AG09309 (cell line): ENCODE data around the gene LOXL3.

ENCODE experiments used
- DNase-seq: peaks from one replicate; pipeline ENCODE4 v3.0.0-alpha.2; 2010; ENCODE audit warnings: low read depth
- H3K4me3 ChIP-seq: 2 replicates; pipeline ENCODE4 v1.5.1; 2011; ENCODE audit warnings: mild to moderate bottlenecking, low read depth, low read length, moderate library complexity; ENCODE audit not compliant: control insufficient read depth
- TF ChIP-seq, protein P1 (sequence below): IDR thresholded peaks from 2 replicates; pipeline ENCODE4 v1.5.1; 2011; ENCODE audit warnings: mild to moderate bottlenecking, low read depth, low read length, inconsistent platforms; ENCODE audit not compliant: insufficient read depth, control insufficient read depth; ENCODE audit errors: missing control alignments

Gene LOXL3

DNA sequence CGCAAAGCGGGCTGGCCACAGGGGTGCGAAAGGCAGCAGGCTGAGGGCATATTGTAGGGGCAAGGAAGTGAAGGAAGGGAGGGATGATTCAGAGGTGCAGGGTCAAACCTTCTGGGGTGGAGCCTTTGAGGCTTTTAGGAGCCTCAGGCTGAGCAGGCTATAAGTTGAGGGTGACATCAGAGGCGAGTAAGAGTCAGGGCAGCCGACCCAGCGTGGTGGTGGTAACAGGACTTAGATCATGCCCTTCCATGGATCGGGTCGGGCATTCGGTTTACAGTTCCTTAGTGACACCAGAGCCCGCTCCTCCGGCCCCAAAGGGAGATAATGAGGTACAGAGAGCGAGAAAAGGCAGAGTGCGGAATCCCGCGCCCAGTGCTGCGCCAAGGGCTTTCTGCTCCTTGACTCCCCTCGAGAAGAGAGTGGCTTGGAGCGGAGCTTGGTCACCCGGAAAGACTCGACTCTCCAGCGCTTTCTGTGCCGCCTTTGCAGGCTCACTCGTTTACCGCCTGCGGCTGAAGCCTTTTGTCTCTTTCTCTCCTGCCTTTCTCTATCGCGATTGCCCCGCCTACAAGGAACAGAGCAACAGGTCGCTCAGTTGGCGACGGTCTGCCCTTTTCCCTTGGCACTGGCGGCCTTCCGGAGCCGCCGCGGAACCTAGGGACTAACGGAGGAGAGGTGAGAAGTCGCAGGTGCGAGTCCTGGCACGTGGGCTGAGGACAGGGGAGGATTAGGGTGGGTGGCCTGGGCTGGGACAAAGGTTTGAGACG, 55.1 kb downstream of the LOXL3 start:
- TF ChIP-seq, protein P1, sequence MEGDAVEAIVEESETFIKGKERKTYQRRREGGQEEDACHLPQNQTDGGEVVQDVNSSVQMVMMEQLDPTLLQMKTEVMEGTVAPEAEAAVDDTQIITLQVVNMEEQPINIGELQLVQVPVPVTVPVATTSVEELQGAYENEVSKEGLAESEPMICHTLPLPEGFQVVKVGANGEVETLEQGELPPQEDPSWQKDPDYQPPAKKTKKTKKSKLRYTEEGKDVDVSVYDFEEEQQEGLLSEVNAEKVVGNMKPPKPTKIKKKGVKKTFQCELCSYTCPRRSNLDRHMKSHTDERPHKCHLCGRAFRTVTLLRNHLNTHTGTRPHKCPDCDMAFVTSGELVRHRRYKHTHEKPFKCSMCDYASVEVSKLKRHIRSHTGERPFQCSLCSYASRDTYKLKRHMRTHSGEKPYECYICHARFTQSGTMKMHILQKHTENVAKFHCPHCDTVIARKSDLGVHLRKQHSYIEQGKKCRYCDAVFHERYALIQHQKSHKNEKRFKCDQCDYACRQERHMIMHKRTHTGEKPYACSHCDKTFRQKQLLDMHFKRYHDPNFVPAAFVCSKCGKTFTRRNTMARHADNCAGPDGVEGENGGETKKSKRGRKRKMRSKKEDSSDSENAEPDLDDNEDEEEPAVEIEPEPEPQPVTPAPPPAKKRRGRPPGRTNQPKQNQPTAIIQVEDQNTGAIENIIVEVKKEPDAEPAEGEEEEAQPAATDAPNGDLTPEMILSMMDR = no peak
- peak overlapping the region; percentile 47 for H3K4me3 ChIP-seq
- no peak for DNase-seq

DNA sequence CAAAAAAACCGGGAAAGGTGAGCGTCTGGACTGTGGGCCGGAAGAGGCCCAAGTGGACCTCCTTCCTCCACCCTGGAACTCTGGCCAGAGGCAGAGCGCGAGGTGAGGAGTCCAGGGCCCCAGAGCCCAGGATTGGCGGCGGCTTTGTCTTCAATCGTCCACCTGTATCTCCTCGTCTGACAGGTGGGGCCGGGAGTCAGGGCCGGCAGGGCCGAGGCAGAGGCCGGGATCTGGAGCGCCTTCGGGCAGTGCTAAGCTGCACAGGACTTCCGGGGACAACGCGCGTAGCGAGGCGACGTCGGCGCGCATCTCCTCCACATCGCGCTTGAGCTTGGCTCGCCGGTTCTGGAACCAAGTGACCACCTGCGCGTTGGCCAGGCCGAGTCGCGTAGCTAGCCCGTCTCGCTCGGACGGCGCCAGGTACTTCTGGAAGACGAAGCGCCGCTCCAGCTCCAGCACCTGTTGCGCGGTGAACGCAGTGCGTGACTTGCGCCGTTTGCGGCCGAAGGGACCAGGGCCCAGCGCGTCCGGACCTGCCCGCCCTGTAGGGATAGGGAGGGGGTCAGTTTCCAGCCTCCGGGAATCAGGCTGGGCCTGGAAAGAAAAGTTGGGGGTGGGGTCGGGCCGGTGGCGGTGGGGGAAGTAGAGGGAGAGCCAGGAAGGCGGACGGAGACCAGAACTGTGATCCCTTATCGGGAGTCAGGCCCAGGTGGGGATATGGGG, 55.8 kb downstream of the LOXL3 start:
- DNase-seq = no peak
- peak overlapping the region; percentile 47 for H3K4me3 ChIP-seq
- TF ChIP-seq, protein P1 = no peak

DNA sequence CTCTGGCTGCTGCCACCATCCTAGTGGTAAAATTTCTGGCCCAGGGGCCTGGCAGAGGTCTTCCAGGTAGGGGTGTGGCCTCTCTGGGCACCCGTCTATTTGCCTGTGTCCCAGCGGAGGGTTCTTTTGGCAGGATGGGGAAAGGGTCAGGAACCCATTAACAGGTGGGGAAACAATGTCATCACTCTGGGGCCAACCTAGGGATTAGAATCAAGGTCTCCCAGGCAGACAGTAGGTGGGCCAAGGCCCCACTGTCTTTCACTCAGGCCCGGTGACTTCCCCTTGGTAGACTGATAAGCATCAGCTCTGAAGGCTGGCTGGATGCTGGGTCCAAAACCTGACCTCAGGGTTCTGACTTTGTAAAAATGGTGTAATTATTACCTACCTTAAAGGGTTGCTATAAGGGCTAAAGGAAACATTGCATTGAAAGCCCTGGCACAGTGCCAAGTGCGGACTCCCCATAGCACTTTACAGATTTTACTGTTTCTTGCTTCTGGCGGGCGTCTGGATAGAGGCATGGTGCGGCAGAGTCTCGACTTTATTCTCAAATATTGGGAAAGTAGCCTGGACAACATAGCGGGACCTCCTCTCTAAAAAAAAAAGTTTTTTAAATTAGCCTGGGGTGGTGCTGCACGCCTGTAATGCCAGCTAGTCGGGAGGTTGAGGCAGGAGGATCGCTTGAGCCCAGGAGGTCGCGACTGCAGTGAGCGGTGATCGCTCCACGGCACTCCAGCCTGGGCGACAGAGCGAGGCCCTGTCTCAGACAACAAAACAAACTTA, 56.6 kb downstream of the LOXL3 start:
- TF ChIP-seq, protein P1 = no peak
- no peak overlapping the region for H3K4me3 ChIP-seq
- DNase-seq = no peak

DNA sequence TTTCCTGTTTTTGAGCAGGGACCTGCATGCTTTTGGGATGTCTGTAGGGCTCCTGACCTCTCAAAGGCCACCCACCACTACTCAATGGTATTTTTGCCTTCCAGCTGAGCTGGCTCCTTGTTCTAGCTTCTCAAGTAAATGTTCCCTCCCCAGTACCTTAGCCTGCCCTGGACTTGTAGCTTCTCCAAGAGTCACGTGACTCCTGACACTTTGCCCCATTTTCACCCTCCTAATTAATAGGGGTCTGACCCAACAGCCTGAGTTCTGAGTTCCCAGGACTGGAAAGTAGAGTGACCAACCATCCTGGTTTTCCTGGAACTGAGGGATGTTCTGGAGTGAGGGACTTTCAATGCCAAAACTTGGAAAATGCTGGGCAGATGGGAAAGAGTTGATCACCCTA, 58.3 kb downstream of the LOXL3 start:
- TF ChIP-seq, protein P1 = no peak
- no peak overlapping the region for H3K4me3 ChIP-seq

DNA sequence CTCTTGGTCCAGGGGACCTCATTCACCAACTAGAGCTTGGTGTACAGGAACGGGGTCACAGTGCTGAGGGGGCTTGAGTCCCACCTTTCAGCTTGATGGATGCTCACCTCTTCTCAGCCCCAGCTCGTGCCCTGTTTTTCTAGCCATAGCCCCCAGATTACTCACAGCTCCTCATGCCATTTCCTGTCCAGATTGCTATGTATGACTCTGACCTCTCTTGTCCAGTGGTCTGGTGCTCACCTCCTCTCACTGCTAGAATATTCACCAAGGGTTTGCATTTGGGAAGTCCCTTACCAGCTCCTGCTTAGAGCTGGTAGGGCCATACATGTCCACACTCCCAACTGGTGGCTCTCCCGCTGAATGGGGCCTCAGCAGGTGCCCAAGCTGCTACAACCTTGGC, 60.2 kb downstream of the LOXL3 start:
- DNase-seq = no peak
- TF ChIP-seq, protein P1 = no peak
- no peak overlapping the region for H3K4me3 ChIP-seq

More for the DNA sequence above, 58.3 kb downstream of the LOXL3 start:
- DNase-seq = no peak
